Skin of body (tissue), 2 donors: ENCODE data around the gene UROC1. TPM values are rescaled to one million over a fixed set of nuclear protein-coding genes. Genes with fewer than 3 reads are reported as not detected.

Experiments
- small RNA-seq: library from RNA; depleted of rRNA; stranded (forward); fragments of <200 nt; gene quantifications from one replicate; pipeline ENCODE3, GENCODE V24; 2014; ENCODE audit warnings: low replicate concordance
- total RNA-seq: library from RNA; depleted of rRNA; stranded (reverse); fragments of >200 nt; gene quantifications from one replicate; pipeline ENCODE4 v1.2.3, GENCODE V29; 2014

Gene UROC1
- total RNA-seq, 1 donor from 2014 or later: not detected

Small RNA genes within 50 kb of the gene (small RNA-seq; reads per million reads assigned to genes)
- gene RNA5SP138: not detected

Other genes starting within 250 kb of the UROC1 start
- 5.9 TPM for gene KLF15, start 160.4 kb downstream of the UROC1 start, total RNA-seq
- gene CFAP100, start 122.9 kb downstream of the UROC1 start, total RNA-seq: not detected
- 20.7 TPM for gene ZXDC, start 41.9 kb downstream of the UROC1 start, total RNA-seq
- 0.20 TPM for gene CHST13, start 6.4 kb upstream of the UROC1 start, total RNA-seq
- gene C3orf22, start 41.2 kb upstream of the UROC1 start, total RNA-seq: not detected
- 13.6 TPM for gene TXNRD3, start 137.4 kb upstream of the UROC1 start, total RNA-seq
- 8.8 TPM for gene CHCHD6, start 186.5 kb upstream of the UROC1 start, total RNA-seq